ENCODE data around the gene ZSCAN32. TPM values are rescaled to one million over a fixed set of nuclear protein-coding genes. Genes with fewer than 3 reads are reported as not detected.

Gene ZSCAN32
- total and polyA plus RNA-seq, 8 donors = 2.6 to 11.7 (median 7.9) TPM

DNA sequence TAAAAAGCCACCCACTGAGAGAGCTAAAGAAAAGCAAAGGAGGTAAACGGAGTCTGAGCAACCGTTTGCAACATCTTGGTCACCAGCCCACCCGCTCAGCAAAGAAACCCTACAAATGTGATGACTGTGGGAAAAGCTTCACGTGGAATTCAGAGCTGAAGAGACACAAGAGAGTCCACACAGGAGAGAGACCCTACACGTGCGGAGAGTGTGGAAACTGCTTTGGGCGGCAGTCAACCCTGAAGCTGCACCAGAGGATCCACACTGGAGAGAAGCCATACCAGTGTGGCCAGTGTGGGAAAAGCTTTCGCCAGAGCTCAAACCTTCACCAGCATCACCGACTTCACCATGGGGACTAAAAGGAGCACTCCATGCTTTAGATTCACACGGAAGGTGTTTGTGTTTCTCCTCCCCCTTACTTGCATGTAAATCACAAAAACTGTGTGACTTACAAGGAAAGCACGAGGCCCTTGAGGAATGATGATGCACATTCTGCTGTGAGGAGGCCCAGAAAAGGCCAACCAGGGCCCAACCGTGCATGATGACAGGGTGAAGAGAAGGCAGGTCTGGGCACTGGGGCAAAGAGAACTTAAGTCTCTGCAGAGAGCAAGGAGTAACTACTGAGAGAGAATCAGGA is 7.9 kb upstream of the ZSCAN32 start:
- WGBS, 5 donors = 95 to 98% (median 97%) methylated on average over 11 to 12 of the region's 12 CpGs
- intact Hi-C loops (cut with DNase I; ENCODE audit: low total_unique reads) = no loop called here
- Histone ChIP-seq H3K9me3 (peaks cover 44 to 100% (median 96%) of the 10 kb centered on the region in 4 donors), H3K4me1 (peaks cover 0 to 6% (median 0%) of the 10 kb centered on the region in 4 donors), H3K27ac (no peak overlapping the region), H3K27me3 (no peaks in the 10 kb centered on the region), H3K36me3 (peaks cover 47 to 83% (median 69%) of the 10 kb centered on the region in 4 donors), H3K4me3 (no peak overlapping the region)
- no peak for TF ChIP-seq POLR2A (IDR thresholded peaks at IDR 0.05)
- TF ChIP-seq EP300 (IDR thresholded peaks at IDR 0.05) = no peak
- TF ChIP-seq, protein P1, sequence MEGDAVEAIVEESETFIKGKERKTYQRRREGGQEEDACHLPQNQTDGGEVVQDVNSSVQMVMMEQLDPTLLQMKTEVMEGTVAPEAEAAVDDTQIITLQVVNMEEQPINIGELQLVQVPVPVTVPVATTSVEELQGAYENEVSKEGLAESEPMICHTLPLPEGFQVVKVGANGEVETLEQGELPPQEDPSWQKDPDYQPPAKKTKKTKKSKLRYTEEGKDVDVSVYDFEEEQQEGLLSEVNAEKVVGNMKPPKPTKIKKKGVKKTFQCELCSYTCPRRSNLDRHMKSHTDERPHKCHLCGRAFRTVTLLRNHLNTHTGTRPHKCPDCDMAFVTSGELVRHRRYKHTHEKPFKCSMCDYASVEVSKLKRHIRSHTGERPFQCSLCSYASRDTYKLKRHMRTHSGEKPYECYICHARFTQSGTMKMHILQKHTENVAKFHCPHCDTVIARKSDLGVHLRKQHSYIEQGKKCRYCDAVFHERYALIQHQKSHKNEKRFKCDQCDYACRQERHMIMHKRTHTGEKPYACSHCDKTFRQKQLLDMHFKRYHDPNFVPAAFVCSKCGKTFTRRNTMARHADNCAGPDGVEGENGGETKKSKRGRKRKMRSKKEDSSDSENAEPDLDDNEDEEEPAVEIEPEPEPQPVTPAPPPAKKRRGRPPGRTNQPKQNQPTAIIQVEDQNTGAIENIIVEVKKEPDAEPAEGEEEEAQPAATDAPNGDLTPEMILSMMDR (IDR thresholded peaks at IDR 0.05) = no peak
- no peak for TF ChIP-seq POLR2AphosphoS5 (IDR thresholded peaks at IDR 0.05)
- no peak for DNase-seq

DNA sequence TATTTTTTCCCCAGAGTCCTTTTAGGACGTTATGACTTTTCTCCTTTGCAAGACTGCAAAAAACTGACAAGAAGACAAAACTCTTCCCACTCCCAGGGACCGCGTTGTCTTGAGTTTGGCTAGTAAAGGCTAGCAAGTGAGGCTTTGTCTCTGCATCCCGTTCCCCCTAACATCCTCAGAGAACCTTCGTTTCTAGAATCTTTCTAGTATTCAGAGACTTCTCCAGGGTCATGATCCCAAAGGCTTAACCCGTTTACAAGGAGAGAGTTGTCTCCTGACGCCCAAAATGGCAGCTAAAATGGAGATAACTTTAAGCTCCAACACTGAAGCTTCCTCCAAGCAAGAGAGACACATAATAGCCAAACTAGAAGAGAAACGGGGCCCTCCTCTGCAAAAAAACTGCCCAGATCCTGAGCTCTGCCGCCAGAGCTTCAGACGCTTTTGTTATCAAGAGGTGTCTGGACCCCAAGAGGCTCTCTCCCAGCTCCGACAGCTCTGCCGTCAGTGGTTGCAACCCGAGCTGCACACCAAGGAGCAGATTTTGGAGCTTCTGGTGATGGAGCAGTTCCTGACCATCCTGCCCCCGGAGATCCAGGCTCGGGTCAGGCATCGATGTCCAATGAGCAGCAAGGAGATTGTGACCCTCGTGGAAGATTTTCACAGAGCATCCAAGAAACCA is 1.1 kb upstream of the ZSCAN32 start:
- WGBS, 5 donors = 33 to 37% (median 35%) methylated on average over 16 to 17 of the region's 17 CpGs
- Histone ChIP-seq H3K4me1 (peaks cover 17 to 40% (median 24%) of the 10 kb centered on the region in 4 donors), H3K9me3 (peaks cover 0 to 59% (median 43%) of the 10 kb centered on the region in 4 donors), H3K36me3 (peaks cover 31 to 58% (median 48%) of the 10 kb centered on the region in 4 donors), H3K27ac (peak overlapping the region; percentile 89 to 93 (median 91)), H3K4me3 (peak overlapping the region; percentile 81 to 91 (median 87)), H3K27me3 (no peaks in the 10 kb centered on the region)
- DNase-seq = peak in 1 of 2 donors; percentile 10
- no peak for TF ChIP-seq POLR2A (IDR thresholded peaks at IDR 0.05)
- TF ChIP-seq EP300 (IDR thresholded peaks at IDR 0.05) = no peak
- TF ChIP-seq POLR2AphosphoS5 (IDR thresholded peaks at IDR 0.05) = no peak
- TF ChIP-seq, protein P1 (IDR thresholded peaks at IDR 0.05) = no peak
- intact Hi-C loops (cut with DNase I; ENCODE audit: low total_unique reads) = no loop called here

DNA sequence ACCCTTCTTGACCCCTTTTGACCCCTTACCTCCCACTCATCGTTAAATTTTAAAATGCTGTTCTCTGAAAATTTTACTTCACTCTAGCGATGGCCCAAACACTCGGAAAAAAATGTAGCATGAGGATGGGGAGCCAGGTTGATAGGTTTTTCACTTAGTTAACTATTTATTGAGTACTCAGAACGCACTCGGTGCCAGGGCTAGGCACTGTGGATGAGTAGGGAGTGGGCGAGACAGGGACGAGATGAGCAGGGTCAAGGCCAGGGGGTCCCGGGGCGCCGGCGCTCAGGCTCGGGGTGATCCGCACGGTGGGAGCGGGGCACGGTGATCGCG is 392 bp downstream of the ZSCAN32 start:
- TF ChIP-seq POLR2A (IDR thresholded peaks at IDR 0.05) = no peak
- TF ChIP-seq EP300 (IDR thresholded peaks at IDR 0.05) = no peak
- TF ChIP-seq POLR2AphosphoS5 (IDR thresholded peaks at IDR 0.05) = no peak
- TF ChIP-seq, protein P1 (IDR thresholded peaks at IDR 0.05) = no peak
- Histone ChIP-seq H3K4me1 (peaks cover 17 to 40% (median 24%) of the 10 kb centered on the region in 4 donors), H3K4me3 (peak overlapping the region; percentile 81 to 91 (median 87)), H3K36me3 (peaks cover 28 to 58% (median 48%) of the 10 kb centered on the region in 4 donors), H3K27me3 (no peaks in the 10 kb centered on the region), H3K27ac (peak overlapping the region; percentile 88 to 93 (median 90)), H3K9me3 (peaks cover 0 to 59% (median 38%) of the 10 kb centered on the region in 4 donors)
- intact Hi-C loops (cut with DNase I; ENCODE audit: low total_unique reads) = no loop called here
- 0 to 4% (median 1%) methylated on average over 7 to 18 of the region's 18 CpGs for WGBS, 5 donors
- no peak for DNase-seq

DNA sequence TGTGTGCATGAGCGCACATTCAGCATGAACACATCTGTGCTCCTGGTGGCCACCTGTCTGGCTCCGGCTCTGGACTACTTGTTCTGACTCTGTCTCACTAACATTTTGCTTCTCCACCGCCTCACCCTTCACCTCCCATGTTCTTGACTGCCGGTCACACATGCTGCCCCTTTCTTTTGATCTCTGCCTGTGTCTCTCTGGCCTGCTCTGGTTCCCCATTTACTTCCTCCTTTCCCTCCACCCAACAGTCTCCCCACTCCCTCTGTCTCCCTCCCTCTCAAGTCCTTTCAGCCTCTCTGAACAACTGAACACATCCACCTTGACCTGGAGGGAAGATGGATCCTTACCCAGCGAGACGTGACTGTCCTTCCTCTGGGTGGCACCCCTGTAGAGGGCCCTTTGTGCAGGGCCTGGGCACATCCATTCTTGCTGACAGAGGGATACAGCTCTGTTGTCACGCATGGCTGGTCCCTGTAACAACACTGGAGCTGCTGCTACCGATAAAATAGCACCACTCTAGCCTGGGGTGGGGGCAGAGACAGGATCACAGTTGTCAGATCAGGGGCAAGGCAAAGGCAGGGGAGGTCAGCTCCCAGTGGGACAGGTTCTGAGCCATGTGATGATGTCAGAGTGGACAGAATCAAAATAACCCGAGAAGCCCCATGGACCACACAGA is 11.0 kb downstream of the ZSCAN32 start:
- H3K4me1 ChIP-seq = no peaks in the 10 kb centered on the region
- peaks cover 58 to 91% (median 89%) of the 10 kb centered on the region in 4 donors for H3K36me3 ChIP-seq
- H3K4me3 ChIP-seq = no peak overlapping the region
- H3K27ac ChIP-seq = no peak overlapping the region
- H3K27me3 ChIP-seq = no peaks in the 10 kb centered on the region
- no peak for TF ChIP-seq POLR2AphosphoS5 (IDR thresholded peaks at IDR 0.05)
- no peak for TF ChIP-seq POLR2A (IDR thresholded peaks at IDR 0.05)
- TF ChIP-seq, protein P1 (IDR thresholded peaks at IDR 0.05) = no peak
- TF ChIP-seq EP300 (IDR thresholded peaks at IDR 0.05) = no peak
- 85 to 99% (median 97%) methylated on average over 9 of the region's 9 CpGs for WGBS, 5 donors
- no peak for DNase-seq
- intact Hi-C loops (cut with DNase I; ENCODE audit: low total_unique reads) = no loop called here
- peaks cover 38 to 85% (median 83%) of the 10 kb centered on the region in 4 donors for H3K9me3 ChIP-seq
